Brain microvascular endothelial cell (primary cell): ENCODE measurements around the gene CRYBB1.
A peak's percentile ranks its signal among the peaks of the same experiment; 100 is the strongest.

Experiments
- DNase-seq: peaks from one replicate; pipeline ENCODE4 v3.0.0-alpha.2; 2020
- H3K27ac ChIP-seq: fragments of 250-450 bp; sonication (Bioruptor Pico); 2 replicates; pipeline ENCODE4 v1.5.1; 2020; ENCODE audit warnings: mild to moderate bottlenecking, moderate library complexity
- H3K27me3 ChIP-seq: fragments of 250-450 bp; sonication (Bioruptor Pico); replicated peaks from 2 replicates; pipeline ENCODE4 v1.5.1; 2020; ENCODE audit warnings: mild to moderate bottlenecking
- H3K36me3 ChIP-seq: fragments of 250-450 bp; sonication (Bioruptor Pico); replicated peaks from 2 replicates; pipeline ENCODE4 v1.5.1; 2020; ENCODE audit warnings: mild to moderate bottlenecking
- H3K4me3 ChIP-seq: 2 replicates; pipeline ENCODE4 v1.5.1; 2011; ENCODE audit warnings: low read depth, mild to moderate bottlenecking, control low read depth, low read length, moderate library complexity
- CTCF ChIP-seq: IDR thresholded peaks from 2 replicates; pipeline ENCODE4 v1.5.1; 2011; ENCODE audit warnings: low read depth, mild to moderate bottlenecking, moderate library complexity, low read length, control low read depth, inconsistent platforms; ENCODE audit errors: missing control alignments
- in situ Hi-C: cut with HindIII; loops from 2 replicates; pipeline ENCODE4 v1.10.0; 2017; ENCODE audit warnings: low sequenced_read_pairs, low pct_ligation_motif_present

The CRYBB1 gene

GRCh38 chr22:26660961-26661578 lies 43.2 kb upstream of the CRYBB1 start:
- in situ Hi-C loops: no loop called here
- TF ChIP-seq CTCF: no peak
- H3K27me3 ChIP-seq: peaks cover 10% of the 10 kb centered on the region
- no peaks in the 10 kb centered on the region for H3K36me3 ChIP-seq
- no peak for DNase-seq
- no peak overlapping the region for H3K4me3 ChIP-seq
- H3K27ac ChIP-seq: no peak overlapping the region

- Histone ChIP-seq H3K27ac (no peak overlapping the region), H3K27me3 (peaks cover 11% of the 10 kb centered on the region), H3K36me3 (no peaks in the 10 kb centered on the region), H3K4me3 (no peak overlapping the region)
- TF ChIP-seq CTCF: no peak
- in situ Hi-C loops: no loop called here
- DNase-seq: no peak
Measured at GRCh38 chr22:26660356-26660755, 42.5 kb upstream of the CRYBB1 start.

- no peak for TF ChIP-seq CTCF
- H3K27me3 ChIP-seq: peaks cover 12% of the 10 kb centered on the region
- H3K27ac ChIP-seq: no peak overlapping the region
- in situ Hi-C loops: no loop called here
- DNase-seq: peak; percentile 94
- H3K36me3 ChIP-seq: no peaks in the 10 kb centered on the region
- H3K4me3 ChIP-seq: peak overlapping the region; percentile 38
Measured at GRCh38 chr22:26658671-26659478, 41.0 kb upstream of the CRYBB1 start.

- H3K27ac ChIP-seq: no peak overlapping the region
- no peak for TF ChIP-seq CTCF
- peak overlapping the region; percentile 38 for H3K4me3 ChIP-seq
- H3K27me3 ChIP-seq: peaks cover 13% of the 10 kb centered on the region
- in situ Hi-C loops: no loop called here
- H3K36me3 ChIP-seq: no peaks in the 10 kb centered on the region
- DNase-seq: no peak
Measured at GRCh38 chr22:26658161-26658560, 40.3 kb upstream of the CRYBB1 start.

- peak; percentile 16 for DNase-seq
- H3K4me3 ChIP-seq: peak within 1 kb of the TSS; percentile 44
- H3K27me3 ChIP-seq: peaks cover 18% of the 10 kb centered on the region
- TF ChIP-seq CTCF: no peak
- in situ Hi-C loops: no loop called here
- H3K27ac ChIP-seq: no peak within 1 kb of the TSS
- H3K36me3 ChIP-seq: no peaks in the 10 kb centered on the region
Measured at GRCh38 chr22:26656891-26657851, 39.3 kb upstream of the CRYBB1 start, which contains the start of gene MIAT. Gene MIAT, plus strand, starts transcription at chr22:26657588.
